Measurements from ENCODE around the gene LPCAT1.

- TF ChIP-seq, protein P1, sequence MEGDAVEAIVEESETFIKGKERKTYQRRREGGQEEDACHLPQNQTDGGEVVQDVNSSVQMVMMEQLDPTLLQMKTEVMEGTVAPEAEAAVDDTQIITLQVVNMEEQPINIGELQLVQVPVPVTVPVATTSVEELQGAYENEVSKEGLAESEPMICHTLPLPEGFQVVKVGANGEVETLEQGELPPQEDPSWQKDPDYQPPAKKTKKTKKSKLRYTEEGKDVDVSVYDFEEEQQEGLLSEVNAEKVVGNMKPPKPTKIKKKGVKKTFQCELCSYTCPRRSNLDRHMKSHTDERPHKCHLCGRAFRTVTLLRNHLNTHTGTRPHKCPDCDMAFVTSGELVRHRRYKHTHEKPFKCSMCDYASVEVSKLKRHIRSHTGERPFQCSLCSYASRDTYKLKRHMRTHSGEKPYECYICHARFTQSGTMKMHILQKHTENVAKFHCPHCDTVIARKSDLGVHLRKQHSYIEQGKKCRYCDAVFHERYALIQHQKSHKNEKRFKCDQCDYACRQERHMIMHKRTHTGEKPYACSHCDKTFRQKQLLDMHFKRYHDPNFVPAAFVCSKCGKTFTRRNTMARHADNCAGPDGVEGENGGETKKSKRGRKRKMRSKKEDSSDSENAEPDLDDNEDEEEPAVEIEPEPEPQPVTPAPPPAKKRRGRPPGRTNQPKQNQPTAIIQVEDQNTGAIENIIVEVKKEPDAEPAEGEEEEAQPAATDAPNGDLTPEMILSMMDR (IDR thresholded peaks at IDR 0.05): no peak
- no peak for TF ChIP-seq ZFX (IDR thresholded peaks at IDR 0.05; ENCODE audit: borderline replicate concordance)
Measured at GRCh38 chr5:1418921-1419280, 104.9 kb downstream of the LPCAT1 start.

All from 22Rv1 (cell line).